Hypothalamus (tissue), 51 donors: ENCODE measurements around the gene PARP14.
"Not testable (repeated sequence)": the region's sequence is repeated elsewhere in the genome, so short reads cannot be mapped to it uniquely, and the experiment has no call there.

Source experiments
- DNase-seq, 51 donors: peaks; one replicate each; lab custom pipeline; 2025; lab: John Stamatoyannopoulos, UW

PARP14 gene

GRCh38 chr3:122716667-122717066 lies 36.0 kb downstream of the PARP14 start:
- no peak for DNase-seq

DNA sequence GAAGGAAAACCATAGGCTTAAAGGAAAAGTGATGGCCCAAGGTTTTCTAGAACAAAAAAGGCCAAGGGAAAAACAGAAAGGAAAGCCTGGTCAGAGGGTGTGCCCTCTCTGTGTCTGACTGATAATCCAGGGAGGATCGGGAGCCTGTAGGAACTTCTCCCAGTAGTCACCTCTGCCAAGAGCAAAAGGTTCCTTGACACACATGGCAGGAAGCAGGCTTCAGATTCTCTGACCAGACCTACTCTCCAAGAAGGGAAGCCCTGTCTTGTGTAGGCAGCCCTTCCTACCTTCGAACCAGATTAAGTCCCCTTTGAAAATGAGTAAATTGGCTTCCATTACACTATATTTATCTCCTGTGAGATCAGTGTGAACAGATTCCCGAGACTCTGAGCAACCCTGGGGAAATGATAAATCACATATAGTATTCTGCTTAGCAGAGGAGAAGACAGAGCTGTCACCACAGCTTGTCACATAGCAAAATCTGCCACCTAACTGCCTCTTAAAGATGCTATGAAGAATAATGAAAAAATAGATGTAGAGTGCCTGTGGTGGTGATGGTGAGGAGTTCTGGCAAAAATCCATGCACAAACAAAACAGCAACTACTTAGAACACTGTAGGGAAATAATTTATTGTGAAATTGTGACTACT lies 38.8 kb downstream of the PARP14 start:
- DNase-seq: no peak

- no peak for DNase-seq
Measured at GRCh38 chr3:122725106-122725505, 44.5 kb downstream of the PARP14 start.

DNA sequence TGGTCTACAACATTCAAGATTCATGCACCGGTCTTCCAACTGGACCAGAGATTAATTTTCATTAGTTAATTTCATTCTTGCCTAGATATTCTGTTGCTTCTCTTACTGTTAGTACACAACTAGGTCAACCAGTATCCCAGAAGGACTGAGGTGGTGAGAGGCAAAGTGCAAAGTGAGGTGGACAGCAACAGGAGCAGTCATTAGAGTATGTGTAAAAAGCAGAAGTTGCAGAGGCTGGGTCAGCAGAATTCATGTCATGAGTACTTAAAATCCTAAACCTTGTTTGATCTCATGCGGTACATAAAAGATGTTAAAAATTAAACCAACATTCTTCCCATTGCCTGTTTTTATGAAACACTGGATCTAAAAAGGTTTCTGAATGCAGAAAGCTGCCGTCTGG lies 46.7 kb downstream of the PARP14 start:
- no peak for DNase-seq

DNA sequence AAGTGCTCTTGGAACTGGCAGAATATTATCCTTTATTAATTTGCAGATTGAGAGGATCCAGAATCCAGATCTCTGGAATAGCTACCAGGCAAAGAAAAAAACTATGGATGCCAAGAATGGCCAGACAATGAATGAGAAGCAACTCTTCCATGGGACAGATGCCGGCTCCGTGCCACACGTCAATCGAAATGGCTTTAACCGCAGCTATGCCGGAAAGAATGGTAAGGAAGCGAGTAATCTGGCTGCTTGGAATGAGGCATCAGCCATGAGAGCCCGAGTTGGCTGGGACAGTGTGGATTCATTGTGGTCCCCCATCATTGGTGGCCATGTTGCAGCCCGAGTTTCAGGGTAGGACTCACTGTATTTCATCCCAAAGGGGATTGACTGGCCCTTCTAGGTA lies 47.1 kb downstream of the PARP14 start:
- no peak for DNase-seq

DNA sequence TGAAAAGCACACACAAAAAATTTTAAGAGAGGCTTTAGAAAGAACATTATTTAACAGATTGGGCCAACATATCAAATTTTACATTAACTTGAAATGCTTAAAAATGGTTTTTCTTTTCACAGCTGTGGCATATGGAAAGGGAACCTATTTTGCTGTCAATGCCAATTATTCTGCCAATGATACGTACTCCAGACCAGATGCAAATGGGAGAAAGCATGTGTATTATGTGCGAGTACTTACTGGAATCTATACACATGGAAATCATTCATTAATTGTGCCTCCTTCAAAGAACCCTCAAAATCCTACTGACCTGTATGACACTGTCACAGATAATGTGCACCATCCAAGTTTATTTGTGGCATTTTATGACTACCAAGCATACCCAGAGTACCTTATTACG lies 47.5 kb downstream of the PARP14 start:
- no peak for DNase-seq

DNA sequence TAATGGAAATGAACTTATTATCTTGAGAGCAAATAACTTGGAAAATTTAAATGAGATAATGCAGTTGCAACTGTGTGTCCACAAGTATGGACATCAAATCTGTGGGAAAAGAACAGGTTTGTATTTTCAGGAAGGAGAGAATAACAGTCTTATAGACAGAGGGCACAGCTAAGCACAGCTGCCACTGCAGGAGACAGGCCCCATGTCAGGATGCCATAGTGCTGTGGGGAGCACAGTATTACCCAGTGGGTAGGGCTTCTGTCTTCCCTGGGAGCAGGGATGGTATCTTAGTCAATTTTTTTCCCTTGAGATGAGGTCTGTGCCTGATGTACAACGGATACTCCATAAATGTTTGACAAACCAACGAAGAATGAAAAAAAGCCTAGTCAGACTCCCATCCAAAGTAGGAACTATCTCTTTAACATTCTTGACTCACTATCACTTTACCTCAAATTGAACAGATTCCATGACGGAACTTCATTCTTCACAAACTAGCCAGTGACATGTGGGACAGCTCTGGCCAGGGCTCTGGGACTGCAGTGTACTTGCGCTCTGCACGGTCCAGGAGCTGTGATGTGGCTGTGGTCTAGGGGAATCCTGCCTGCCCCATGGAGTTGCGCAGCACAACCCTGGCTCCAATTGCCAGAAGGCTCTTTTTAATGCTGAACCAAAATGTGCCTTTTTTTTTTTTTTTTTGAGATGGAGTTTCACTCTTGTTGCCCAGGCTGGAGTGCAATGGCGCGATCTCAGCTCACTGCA lies 48.3 kb downstream of the PARP14 start:
- no peak for DNase-seq

- DNase-seq: no peak
Measured at GRCh38 chr3:122730240-122730639, 49.6 kb downstream of the PARP14 start.

- DNase-seq: not testable (repeated sequence)
Measured at GRCh38 chr3:122732682-122733525, 52.3 kb downstream of the PARP14 start.

- no peak for DNase-seq
Measured at GRCh38 chr3:122739172-122739571, 58.5 kb downstream of the PARP14 start.

GRCh38 chr3:122742234-122742633 lies 61.6 kb downstream of the PARP14 start:
- no peak for DNase-seq

DNA sequence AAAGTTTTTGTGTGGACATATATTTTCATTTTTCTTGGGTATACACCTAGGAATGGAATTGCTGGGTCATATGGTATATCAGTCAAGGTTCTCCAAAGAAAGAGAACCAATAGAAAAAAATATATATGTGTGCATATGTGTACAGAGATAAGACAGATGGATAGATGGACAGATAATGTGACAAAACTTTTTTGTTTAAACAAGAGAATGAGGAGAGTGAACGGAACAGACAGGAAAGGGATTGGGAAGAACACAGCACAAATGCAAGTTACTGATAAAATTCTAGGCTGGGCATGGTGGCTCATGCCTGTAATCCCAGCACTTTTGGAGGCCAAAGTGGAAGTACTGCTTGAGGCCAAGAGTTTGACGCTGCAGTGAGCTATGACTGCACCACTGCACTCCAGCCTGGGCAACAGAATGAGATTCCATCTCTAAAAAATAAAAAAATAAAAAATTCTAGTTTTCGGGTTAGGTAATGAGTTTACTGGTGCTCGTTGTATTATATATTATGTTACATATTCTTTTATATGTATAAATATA lies 63.0 kb downstream of the PARP14 start:
- no peak for DNase-seq

DNA sequence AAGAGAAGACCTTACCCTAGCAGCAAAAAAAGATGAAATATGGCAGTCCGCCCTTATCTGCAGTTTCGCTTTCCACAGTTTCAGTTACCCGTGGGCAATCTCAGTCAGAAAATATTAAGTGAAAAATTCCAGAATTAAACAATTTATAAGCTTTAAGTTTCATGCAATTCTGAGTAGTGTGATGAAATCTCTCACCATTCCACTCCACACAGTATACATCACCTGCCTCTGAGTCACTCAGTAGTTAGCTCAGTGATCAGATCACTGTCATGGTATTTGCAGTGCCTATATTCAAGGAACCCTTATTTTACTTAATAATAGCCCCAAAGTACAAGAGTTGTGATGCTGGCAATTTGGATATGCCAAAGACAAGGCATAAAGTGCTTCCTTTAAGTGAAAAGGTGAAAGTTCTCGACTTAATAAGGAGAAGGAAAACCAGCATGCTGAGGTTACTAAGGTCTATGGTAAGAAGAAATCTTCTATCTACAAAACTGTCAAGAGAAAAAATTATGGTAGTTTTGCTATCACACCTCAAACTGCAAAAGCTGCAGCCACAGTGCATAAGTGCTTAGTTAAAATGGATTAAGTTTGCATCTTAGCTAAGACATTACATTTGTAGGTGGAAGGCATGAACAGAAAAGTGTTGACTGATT lies 64.9 kb downstream of the PARP14 start:
- DNase-seq: no peak

- not testable (repeated sequence) for DNase-seq
Measured at GRCh38 chr3:122747295-122747694, 66.7 kb downstream of the PARP14 start.

DNA sequence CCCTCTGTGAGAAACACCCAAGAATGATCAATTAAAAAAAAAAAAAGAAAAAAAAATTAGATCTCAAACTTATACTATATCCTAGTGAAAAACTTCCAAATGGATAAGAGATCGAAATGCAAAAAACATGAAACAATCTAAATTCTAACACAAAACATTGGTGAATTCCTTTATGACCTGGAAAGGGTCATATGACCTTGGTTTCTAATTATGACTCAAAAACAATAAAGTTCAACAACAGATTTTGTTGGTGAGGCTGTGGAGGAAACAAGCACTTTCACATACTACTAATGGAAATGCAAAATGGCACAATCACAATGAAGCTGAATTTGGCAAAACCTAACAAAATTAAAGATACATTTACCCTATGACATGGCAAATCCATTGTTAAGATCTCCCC lies 67.7 kb downstream of the PARP14 start:
- DNase-seq: no peak

DNA sequence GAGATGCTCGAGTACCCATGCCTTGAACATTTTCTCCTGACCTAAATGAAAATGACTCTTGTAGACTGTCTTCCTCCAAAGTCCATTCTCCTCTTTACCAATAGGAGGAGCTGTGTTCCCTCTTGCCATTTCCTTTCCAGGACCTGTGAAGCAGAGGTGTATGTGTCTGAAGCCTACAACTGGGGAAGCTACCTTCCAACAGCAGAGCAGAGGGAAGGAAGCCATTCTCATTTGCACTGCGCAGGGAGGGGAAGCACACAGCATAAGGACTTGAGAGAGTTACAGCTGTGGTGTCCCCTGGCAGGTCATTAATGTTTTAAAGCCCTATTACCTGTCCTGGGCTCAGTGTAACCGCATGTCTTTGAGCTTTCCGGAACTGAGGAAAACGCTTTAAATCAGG lies 74.3 kb downstream of the PARP14 start:
- DNase-seq: no peak

GRCh38 chr3:122755491-122755890 lies 74.9 kb downstream of the PARP14 start:
- DNase-seq: no peak

DNA sequence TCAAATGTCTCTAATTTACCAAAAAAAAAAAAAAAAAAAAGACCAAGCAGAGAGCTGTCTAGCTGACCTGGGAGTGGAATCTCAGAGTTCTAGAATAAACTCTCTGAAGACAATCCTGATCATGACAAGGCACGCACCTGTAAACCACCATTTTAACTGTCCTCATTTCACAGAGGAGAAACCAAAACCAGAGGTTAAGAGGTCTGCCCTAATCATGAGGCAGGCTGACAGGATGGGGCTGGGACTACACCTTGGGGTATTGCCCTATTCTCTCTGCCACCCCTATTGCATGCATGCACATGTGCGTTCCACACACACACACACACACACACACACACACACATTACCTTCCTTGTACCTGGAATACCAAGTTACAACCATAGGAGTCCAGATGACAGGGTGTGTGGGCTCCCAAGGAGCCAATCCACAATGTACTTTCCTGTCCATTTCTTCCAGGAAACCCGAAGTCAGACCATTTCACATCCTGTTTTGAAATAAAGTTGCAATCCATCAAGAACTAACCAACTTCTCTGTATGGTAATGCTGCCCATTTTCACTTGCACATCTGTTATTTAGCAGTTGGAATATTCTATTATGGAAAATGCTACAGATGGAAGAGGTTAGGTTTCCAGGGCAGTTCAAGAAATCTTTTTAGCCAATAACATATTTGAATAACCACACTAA lies 78.4 kb downstream of the PARP14 start:
- no peak for DNase-seq

- DNase-seq: no peak
Measured at GRCh38 chr3:122760453-122761271, 80.0 kb downstream of the PARP14 start.
